ENCODE results near the gene FTSJ3. TPM values are rescaled to one million over a fixed set of nuclear protein-coding genes. Genes with fewer than 3 reads are reported as not detected.
"Not testable (repeated sequence)": the region's sequence is repeated elsewhere in the genome, so short reads cannot be mapped to it uniquely, and the experiment has no call there.

Gene FTSJ3
- total RNA-seq, 1 donor from 2014 or later: 37.4 TPM

DNA sequence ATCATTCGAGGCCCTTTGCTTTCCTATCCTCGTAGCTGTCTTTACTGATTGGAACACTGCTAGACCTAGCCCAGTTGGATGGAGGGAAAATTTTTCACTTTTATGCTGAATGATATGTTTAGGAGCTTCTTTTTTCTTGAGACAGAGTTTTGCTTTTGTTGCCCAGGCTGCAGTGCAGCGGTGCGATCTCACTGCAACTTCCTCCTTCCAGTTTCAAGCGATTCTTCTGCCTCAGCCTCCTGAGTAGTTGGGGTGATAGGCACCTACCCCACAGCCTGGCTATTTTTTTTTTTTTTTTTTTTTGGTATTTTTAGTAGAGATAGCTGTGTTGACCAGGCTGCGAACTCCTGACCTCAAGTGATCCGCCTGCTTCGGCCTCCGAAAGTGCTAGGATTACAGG lies 17.5 kb downstream of the FTSJ3 start:
- peaks cover 100% of the 10 kb centered on the region for H3K36me3 ChIP-seq
- no peaks in the 10 kb centered on the region for H3K4me1 ChIP-seq
- DNase-seq (no peak), ATAC-seq (no peak)
- H3K27ac ChIP-seq: no peak overlapping the region
- TF ChIP-seq, protein P1, sequence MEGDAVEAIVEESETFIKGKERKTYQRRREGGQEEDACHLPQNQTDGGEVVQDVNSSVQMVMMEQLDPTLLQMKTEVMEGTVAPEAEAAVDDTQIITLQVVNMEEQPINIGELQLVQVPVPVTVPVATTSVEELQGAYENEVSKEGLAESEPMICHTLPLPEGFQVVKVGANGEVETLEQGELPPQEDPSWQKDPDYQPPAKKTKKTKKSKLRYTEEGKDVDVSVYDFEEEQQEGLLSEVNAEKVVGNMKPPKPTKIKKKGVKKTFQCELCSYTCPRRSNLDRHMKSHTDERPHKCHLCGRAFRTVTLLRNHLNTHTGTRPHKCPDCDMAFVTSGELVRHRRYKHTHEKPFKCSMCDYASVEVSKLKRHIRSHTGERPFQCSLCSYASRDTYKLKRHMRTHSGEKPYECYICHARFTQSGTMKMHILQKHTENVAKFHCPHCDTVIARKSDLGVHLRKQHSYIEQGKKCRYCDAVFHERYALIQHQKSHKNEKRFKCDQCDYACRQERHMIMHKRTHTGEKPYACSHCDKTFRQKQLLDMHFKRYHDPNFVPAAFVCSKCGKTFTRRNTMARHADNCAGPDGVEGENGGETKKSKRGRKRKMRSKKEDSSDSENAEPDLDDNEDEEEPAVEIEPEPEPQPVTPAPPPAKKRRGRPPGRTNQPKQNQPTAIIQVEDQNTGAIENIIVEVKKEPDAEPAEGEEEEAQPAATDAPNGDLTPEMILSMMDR (IDR thresholded peaks at IDR 0.05): no peak
- no peaks in the 10 kb centered on the region for H3K27me3 ChIP-seq (ENCODE audit: low read depth)
- no peaks in the 10 kb centered on the region for H3K9me3 ChIP-seq
- intact Hi-C loops (cut with DNase I): no loop called here
- H3K4me3 ChIP-seq: no peak overlapping the region

DNA sequence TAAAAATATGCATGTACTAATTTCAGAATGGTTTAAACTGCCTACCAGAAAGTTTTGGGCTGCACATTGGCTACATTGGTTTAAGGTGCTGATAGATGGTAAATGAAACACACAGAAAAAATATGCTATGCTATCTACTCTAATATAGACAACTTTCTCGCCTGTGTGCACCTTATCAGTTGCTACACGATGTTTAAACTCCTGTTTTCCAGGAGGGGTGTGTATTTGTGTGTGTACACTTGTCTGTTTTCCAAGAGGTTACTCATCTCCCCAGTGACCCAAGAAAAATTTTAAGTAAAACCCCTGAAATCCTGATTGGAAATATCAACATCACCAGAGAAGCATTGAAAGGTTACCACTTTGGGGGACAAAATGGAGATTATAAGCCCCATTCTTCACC lies 21.9 kb downstream of the FTSJ3 start:
- ATAC-seq (no peak), DNase-seq (no peak)
- Histone ChIP-seq H3K4me1 (no peaks in the 10 kb centered on the region), H3K27ac (no peak overlapping the region), H3K36me3 (peaks cover 100% of the 10 kb centered on the region), H3K27me3 (ENCODE audit: low read depth) (no peaks in the 10 kb centered on the region), H3K4me3 (no peak overlapping the region), H3K9me3 (no peaks in the 10 kb centered on the region)
- TF ChIP-seq, protein P1 (IDR thresholded peaks at IDR 0.05): no peak
- intact Hi-C loops (cut with DNase I): no loop called here

DNA sequence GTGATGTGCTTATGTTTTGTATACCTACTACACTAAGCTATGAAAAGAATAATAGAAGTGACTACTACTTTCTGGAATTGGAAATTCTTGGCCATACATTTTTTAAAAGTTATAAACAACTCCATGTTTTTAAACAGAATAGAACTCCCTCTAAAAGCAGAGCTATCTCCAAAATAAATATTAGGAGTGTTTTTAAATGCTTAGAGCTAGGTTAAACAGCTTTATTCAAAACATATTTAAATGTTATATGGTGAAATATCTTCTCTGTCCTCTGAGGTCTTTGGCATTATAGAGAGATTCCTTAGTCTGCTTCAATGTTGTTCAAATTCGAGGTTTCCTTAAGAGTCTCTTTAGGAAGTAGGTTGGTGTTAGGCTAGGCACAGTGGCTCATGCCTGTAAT lies 23.1 kb downstream of the FTSJ3 start:
- no peaks in the 10 kb centered on the region for H3K4me1 ChIP-seq
- ATAC-seq: no peak
- DNase-seq: no peak
- H3K27me3 ChIP-seq (ENCODE audit: low read depth): no peaks in the 10 kb centered on the region
- TF ChIP-seq, protein P1 (IDR thresholded peaks at IDR 0.05): no peak
- peaks cover 100% of the 10 kb centered on the region for H3K36me3 ChIP-seq
- H3K4me3 ChIP-seq: no peak overlapping the region
- H3K9me3 ChIP-seq: no peaks in the 10 kb centered on the region
- H3K27ac ChIP-seq: no peak overlapping the region
- intact Hi-C loops (cut with DNase I): no loop called here

DNA sequence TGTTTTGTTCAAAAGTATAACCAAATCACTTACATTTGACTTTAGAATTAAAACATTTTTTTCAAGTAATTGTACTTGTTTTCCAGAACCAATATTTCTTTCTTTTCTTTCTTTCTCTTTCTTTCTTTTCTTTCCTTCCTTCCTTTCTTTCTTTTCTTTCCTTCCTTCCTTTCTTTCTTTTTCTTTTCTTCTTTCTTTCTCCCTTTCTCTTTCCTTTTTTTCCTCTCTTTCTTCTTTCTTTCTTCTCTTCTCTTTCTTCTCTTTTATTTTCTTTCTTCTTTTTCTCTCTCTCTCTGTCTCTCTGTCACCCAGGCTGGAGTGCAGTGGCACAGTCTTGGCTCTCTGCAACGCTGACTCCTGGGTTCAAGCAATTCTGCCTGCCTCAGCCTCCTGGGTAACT lies 26.7 kb downstream of the FTSJ3 start:
- Histone ChIP-seq H3K4me3 (no peak overlapping the region), H3K36me3 (peaks cover 100% of the 10 kb centered on the region), H3K4me1 (no peaks in the 10 kb centered on the region), H3K9me3 (no peaks in the 10 kb centered on the region), H3K27me3 (ENCODE audit: low read depth) (no peaks in the 10 kb centered on the region), H3K27ac (no peak overlapping the region)
- TF ChIP-seq, protein P1 (IDR thresholded peaks at IDR 0.05): no peak
- intact Hi-C loops (cut with DNase I): no loop called here
- DNase-seq (no peak), ATAC-seq (no peak)

DNA sequence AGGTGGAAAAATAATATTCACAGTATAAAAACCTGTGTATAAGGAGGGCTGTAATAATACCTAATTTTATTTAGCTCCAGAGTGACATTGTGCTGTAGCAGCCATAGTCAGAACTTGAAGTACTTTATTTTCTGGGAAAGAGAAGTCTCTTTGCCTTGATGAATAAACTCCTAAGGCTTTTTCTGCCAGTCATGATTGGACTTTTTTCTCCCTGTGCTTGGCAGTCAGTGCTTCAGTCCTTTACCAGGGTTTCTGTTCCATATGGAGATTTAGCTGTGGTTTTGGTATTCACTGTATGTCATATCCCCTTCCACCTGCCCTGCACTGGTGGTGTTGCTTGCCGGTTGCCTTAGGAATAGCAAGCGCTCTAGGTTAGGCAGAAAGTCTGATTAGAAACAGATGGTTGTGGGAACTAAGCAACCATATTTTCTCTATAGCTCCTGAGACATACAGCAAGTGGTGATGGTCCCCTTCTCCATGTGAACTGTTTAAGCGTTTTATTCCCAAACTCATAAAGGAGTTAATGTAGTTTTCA lies 28.8 kb downstream of the FTSJ3 start:
- DNase-seq: no peak

DNA sequence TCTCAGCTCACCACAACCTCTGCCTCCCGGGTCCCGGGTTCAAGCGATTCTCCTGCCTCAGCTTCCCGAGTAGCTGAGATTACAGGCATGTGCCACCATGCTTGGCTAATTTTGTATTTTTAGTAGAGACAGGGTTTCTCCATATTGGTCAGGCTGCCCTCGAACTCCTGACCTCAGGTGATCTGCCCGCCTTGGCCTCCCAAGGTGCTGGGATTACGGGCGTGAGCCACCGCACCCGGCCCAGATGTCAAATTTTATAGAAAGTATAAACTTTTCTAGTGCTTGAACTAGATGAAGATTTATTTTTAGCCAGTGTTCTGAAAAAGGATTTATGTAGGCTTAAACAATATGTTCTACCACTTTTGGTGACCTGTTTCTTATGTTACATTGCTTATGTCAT lies 31.1 kb downstream of the FTSJ3 start:
- H3K9me3 ChIP-seq; intact Hi-C loops (cut with DNase I); H3K4me1 ChIP-seq; H3K27me3 ChIP-seq (ENCODE audit: low read depth); DNase-seq; H3K4me3 ChIP-seq; H3K27ac ChIP-seq; ATAC-seq: not testable (repeated sequence)
- peaks cover 98% of the 10 kb centered on the region for H3K36me3 ChIP-seq

More for the DNA sequence above, 28.8 kb downstream of the FTSJ3 start:
- Histone ChIP-seq H3K27me3 (ENCODE audit: low read depth) (no peaks in the 10 kb centered on the region), H3K36me3 (peaks cover 100% of the 10 kb centered on the region), H3K27ac (no peak overlapping the region), H3K4me1 (no peaks in the 10 kb centered on the region), H3K9me3 (no peaks in the 10 kb centered on the region), H3K4me3 (no peak overlapping the region)
- ATAC-seq: no peak
- intact Hi-C loops (cut with DNase I): no loop called here
- TF ChIP-seq, protein P1 (IDR thresholded peaks at IDR 0.05): no peak
